HG02678 (cell line): ENCODE results near the gene FABP7.

Source experiments
- ATAC-seq: cut with Tn5 transposase; IDR thresholded peaks from one replicate; pipeline ENCODE4 v1.9.1; 2021; ENCODE audit warnings: mild to moderate bottlenecking, moderate library complexity; ENCODE audit not compliant: unreplicated experiment

Gene FABP7

GRCh38 chr6:122755901-122756300, 23.6 kb upstream of the FABP7 start:
- ATAC-seq: no peak

- ATAC-seq: peak; percentile 100
Observed at GRCh38 chr6:122758927-122759334, 20.6 kb upstream of the FABP7 start.

- no peak for ATAC-seq
Observed at GRCh38 chr6:122760330-122760729, 19.2 kb upstream of the FABP7 start.

- ATAC-seq: no peak
Observed at GRCh38 chr6:122766256-122766655, 13.3 kb upstream of the FABP7 start.

- ATAC-seq: no peak
Observed at GRCh38 chr6:122770835-122771601, 8.5 kb upstream of the FABP7 start.

GRCh38 chr6:122772724-122773415, 6.6 kb upstream of the FABP7 start:
- no peak for ATAC-seq

- no peak for ATAC-seq
Observed at GRCh38 chr6:122775975-122776374, 3.5 kb upstream of the FABP7 start.

GRCh38 chr6:122778302-122778701, 1.2 kb upstream of the FABP7 start:
- no peak for ATAC-seq

- no peak for ATAC-seq
Observed at GRCh38 chr6:122778985-122779661, 393 bp upstream of the FABP7 start.

GRCh38 chr6:122780114-122780513, 598 bp downstream of the FABP7 start:
- ATAC-seq: no peak

- no peak for ATAC-seq
Observed at GRCh38 chr6:122781716-122782115, 2.2 kb downstream of the FABP7 start.

GRCh38 chr6:122783401-122783800, 3.9 kb downstream of the FABP7 start:
- ATAC-seq: no peak

GRCh38 chr6:122785891-122786290, 6.4 kb downstream of the FABP7 start:
- no peak for ATAC-seq

- no peak for ATAC-seq
Observed at GRCh38 chr6:122787721-122788120, 8.2 kb downstream of the FABP7 start.

- no peak for ATAC-seq
Observed at GRCh38 chr6:122788208-122788607, 8.7 kb downstream of the FABP7 start.

GRCh38 chr6:122788663-122789181, 9.2 kb downstream of the FABP7 start:
- ATAC-seq: no peak

- ATAC-seq: peak; percentile 56
Observed at GRCh38 chr6:122789182-122790027, 9.9 kb downstream of the FABP7 start, which contains the start of gene SMPDL3A. SMPDL3A (plus strand) TSS chr6:122789258; CDS start chr6:122789347, 89 bp downstream.

- no peak for ATAC-seq
Observed at GRCh38 chr6:122790028-122790422, 10.5 kb downstream of the FABP7 start.

- no peak for ATAC-seq
Observed at GRCh38 chr6:122790423-122791309, 11.2 kb downstream of the FABP7 start.

- no peak for ATAC-seq
Observed at GRCh38 chr6:122791310-122791679, 11.8 kb downstream of the FABP7 start.
